Type B pancreatic cell (in vitro differentiated cells): ENCODE results near the gene OR5A2. TPM values are rescaled to one million over a fixed set of nuclear protein-coding genes. Genes with fewer than 3 reads are reported as not detected.
"Not testable (repeated sequence)": the region's sequence is repeated elsewhere in the genome, so short reads cannot be mapped to it uniquely, and the experiment has no call there.

Experiments
- DNase-seq: peaks from one replicate; pipeline ENCODE4 v3.0.0; 2021; ENCODE audit warnings: mixed read lengths; ENCODE audit not compliant: unreplicated experiment; ENCODE audit errors: extremely low spot score
- H3K27ac Mint-ChIP-seq: 2 replicates; pipeline ENCODE4 v1.8.0; 2021; ENCODE audit warnings: mild to moderate bottlenecking, mixed read lengths
- H3K27me3 Mint-ChIP-seq: 2 replicates; pipeline ENCODE4 v1.8.0; 2021; ENCODE audit warnings: mixed read lengths
- H3K36me3 Mint-ChIP-seq: 2 replicates; pipeline ENCODE4 v1.8.0; 2021; ENCODE audit warnings: mixed read lengths
- H3K4me1 Mint-ChIP-seq: one replicate; pipeline ENCODE4 v1.8.0; 2021; ENCODE audit warnings: mixed read lengths; ENCODE audit not compliant: unreplicated experiment
- H3K4me3 Mint-ChIP-seq: 2 replicates; pipeline ENCODE4 v1.8.0; 2021; ENCODE audit warnings: mild to moderate bottlenecking, mixed read lengths
- H3K9me3 Mint-ChIP-seq: 2 replicates; pipeline ENCODE4 v1.8.0; 2021; ENCODE audit warnings: mixed read lengths
- total RNA-seq: library from RNA; stranded (reverse); gene quantifications from 2 replicates; pipeline ENCODE4 v1.2.1, GENCODE V29; 2021; ENCODE audit warnings: low replicate concordance
- TF ChIP-seq, protein P1 (sequence below): fragments of 200-600 bp; sonication (generic); conservative IDR thresholded peaks from 2 replicates; pipeline ENCODE4 v1.5.0; 2021; ENCODE audit warnings: antibody characterized with exemption, mild to moderate bottlenecking

Gene OR5A2
- total RNA-seq, 1 donor from 2014 or later = not detected

DNA sequence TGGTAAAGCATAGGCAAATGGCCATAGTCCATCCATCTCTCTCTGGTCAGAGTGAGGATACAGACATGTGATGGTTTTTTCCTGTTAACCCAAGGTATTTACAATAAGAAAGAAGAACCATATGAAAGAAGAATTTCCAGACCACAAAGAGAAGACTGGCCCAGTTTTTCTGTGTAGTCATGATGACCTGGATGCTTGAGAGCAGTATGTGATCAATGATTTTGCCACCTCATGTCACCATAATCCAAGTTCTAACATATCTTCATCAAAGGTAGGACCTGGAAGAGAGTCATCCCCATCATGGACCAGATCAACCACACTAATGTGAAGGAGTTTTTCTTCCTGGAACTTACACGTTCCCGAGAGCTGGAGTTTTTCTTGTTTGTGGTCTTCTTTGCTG, 30.4 kb upstream of the OR5A2 start, which contains the start of gene OR4D6:
Gene OR4D6 (plus strand): TSS at position 301 of the 400 bp plus-strand sequence. CDS start 0 bp downstream, at position 301.
- no peak for DNase-seq
- no peaks in the 10 kb centered on the region for H3K4me1 Mint-ChIP-seq
- TF ChIP-seq, protein P1, sequence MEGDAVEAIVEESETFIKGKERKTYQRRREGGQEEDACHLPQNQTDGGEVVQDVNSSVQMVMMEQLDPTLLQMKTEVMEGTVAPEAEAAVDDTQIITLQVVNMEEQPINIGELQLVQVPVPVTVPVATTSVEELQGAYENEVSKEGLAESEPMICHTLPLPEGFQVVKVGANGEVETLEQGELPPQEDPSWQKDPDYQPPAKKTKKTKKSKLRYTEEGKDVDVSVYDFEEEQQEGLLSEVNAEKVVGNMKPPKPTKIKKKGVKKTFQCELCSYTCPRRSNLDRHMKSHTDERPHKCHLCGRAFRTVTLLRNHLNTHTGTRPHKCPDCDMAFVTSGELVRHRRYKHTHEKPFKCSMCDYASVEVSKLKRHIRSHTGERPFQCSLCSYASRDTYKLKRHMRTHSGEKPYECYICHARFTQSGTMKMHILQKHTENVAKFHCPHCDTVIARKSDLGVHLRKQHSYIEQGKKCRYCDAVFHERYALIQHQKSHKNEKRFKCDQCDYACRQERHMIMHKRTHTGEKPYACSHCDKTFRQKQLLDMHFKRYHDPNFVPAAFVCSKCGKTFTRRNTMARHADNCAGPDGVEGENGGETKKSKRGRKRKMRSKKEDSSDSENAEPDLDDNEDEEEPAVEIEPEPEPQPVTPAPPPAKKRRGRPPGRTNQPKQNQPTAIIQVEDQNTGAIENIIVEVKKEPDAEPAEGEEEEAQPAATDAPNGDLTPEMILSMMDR = no peak

DNA sequence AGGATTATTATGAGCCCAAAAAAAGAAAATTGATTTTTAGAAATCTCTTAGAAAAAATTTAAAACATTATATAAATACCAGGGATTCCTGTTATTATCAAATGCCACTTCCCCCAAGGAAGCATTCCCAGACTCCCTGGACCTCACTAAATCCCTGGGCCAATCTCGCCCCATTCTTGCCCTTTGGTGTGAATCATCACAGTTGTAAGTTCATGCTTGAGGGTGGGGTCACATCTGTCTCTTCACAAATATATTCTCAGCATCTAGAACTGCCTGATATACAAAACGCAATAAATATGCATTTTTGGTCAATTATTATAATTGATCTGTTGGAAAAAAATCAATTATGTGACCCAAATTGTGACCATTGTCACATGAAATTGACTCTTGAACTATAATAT, 22.3 kb upstream of the OR5A2 start:
- no peak for DNase-seq
- Mint-ChIP-seq H3K27me3 (no peaks in the 10 kb centered on the region), H3K4me1 (no peaks in the 10 kb centered on the region), H3K9me3 (no peaks in the 10 kb centered on the region), H3K27ac (no peak overlapping the region), H3K4me3 (no peak overlapping the region), H3K36me3 (no peaks in the 10 kb centered on the region)
- TF ChIP-seq, protein P1 = no peak

More for the DNA sequence above, 30.4 kb upstream of the OR5A2 start, which contains the start of gene OR4D6:
- Mint-ChIP-seq H3K27ac (no peak within 1 kb of the TSS), H3K4me3 (no peak within 1 kb of the TSS), H3K9me3 (no peaks in the 10 kb centered on the region), H3K36me3 (no peaks in the 10 kb centered on the region), H3K27me3 (no peaks in the 10 kb centered on the region)

DNA sequence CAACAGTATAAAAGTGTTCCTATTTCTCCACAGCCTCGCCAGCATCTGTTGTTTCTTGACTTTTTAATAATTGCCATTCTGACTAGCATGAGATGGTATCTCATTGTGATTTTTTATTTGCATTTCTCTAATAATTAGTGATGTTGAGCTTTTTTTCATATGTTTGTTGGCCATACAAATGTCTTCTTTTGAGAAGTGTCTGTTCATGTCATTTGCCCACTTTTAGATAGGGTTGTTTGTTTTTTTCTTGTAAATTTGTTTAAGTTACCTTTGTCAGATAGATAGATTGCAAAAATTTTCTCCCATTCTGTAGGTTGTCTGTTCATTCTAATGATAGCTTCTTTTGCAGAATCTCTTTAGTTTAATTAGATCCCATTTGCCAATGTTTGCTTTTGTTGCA, 19.4 kb upstream of the OR5A2 start:
- H3K4me3 Mint-ChIP-seq, H3K27me3 Mint-ChIP-seq, H3K4me1 Mint-ChIP-seq, H3K36me3 Mint-ChIP-seq, DNase-seq, H3K27ac Mint-ChIP-seq, H3K9me3 Mint-ChIP-seq: not testable (repeated sequence)

DNA sequence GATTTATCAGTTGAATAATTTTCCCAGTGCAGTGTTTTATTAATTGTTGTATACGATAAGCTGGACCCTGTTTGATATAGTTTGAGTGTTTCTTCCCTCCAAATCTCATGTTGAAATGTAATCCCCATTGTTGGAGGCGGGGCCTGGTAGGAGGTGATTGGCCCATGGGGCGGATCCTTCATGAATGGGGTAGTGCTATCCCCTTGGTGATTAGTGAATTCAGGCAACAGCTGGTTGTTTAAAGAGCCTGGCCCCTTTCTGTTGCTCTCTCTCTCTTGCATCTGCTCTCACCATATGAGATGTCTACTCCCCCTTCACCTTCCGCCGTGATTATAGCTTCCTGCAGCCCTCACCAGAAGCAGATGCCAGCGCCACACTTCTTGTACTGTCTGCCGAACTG, 11.6 kb upstream of the OR5A2 start:
- no peak overlapping the region for H3K4me3 Mint-ChIP-seq
- DNase-seq = no peak
- H3K4me1 Mint-ChIP-seq = no peaks in the 10 kb centered on the region
- no peaks in the 10 kb centered on the region for H3K36me3 Mint-ChIP-seq
- H3K27me3 Mint-ChIP-seq = peaks cover 11% of the 10 kb centered on the region
- TF ChIP-seq, protein P1 = no peak
- H3K27ac Mint-ChIP-seq = no peak overlapping the region
- no peaks in the 10 kb centered on the region for H3K9me3 Mint-ChIP-seq

DNA sequence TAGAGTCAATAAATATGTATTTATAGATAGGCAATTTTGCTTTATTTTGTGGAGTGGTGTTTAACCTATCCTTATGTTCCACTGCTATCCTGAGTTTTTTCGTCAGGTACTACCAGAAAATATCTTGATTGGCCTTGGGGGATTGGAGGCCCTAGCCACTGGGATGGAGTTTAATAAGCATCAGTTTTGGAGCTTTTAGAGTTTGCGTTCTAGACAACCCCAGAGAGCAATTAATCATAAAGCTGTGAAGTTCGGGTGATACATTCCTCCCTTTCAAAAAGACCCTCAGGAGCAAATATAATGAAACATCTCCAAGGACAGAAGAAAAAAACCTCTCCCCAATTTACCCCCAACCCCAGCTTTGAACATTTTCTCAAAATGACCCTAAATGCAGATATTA, 10.0 kb upstream of the OR5A2 start, which contains the start of gene OR5A1:
Gene OR5A1 (plus strand): TSS at position 301 of the 400 bp plus-strand sequence. CDS start 6,700 bp downstream, outside the sequence.
- no peak for DNase-seq
- H3K9me3 Mint-ChIP-seq = no peaks in the 10 kb centered on the region
- H3K27me3 Mint-ChIP-seq = peaks cover 14% of the 10 kb centered on the region
- no peaks in the 10 kb centered on the region for H3K4me1 Mint-ChIP-seq
- H3K36me3 Mint-ChIP-seq = no peaks in the 10 kb centered on the region
- TF ChIP-seq, protein P1 = no peak
- H3K27ac Mint-ChIP-seq = no peak within 1 kb of the TSS
- H3K4me3 Mint-ChIP-seq = no peak within 1 kb of the TSS

DNA sequence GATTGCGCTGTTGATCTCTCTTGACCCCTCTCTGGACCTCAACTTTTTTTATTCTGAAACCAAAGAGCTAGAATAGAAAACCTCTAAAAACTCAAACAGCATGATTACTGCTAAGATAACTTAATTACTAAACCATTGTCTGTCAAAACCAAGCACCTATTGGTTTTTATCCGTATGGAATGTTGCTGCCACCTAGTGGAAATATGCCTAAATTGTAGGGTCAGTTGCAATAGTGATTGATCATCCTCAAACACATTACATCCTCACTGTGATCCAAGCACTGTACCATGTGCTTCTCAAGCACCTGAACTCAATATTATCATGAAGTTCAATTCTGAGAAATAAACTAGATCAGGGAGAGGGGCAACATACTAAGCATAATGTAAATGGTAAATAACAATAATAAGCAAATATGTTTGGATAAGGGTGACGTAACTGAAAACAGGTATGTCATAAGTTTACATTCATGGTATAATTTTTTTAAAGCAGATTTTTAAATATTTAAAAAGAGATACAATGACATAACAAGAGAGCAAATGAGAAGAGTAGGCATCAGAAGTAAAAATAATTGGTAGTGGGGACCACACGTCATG, 3.8 kb upstream of the OR5A2 start:
- DNase-seq = no peak
- H3K9me3 Mint-ChIP-seq = no peaks in the 10 kb centered on the region

More for the DNA sequence above, 3.8 kb upstream of the OR5A2 start:
- H3K36me3 Mint-ChIP-seq = no peaks in the 10 kb centered on the region
- H3K4me1 Mint-ChIP-seq = peaks cover 14% of the 10 kb centered on the region
- TF ChIP-seq, protein P1 = peak; percentile 89
- H3K27ac Mint-ChIP-seq = no peak overlapping the region
- H3K4me3 Mint-ChIP-seq = no peak overlapping the region
- H3K27me3 Mint-ChIP-seq = peaks cover 3% of the 10 kb centered on the region
